Common myeloid progenitor, CD34-positive (primary cell): ENCODE measurements around the gene FOXK1.
A peak's percentile ranks its signal among the peaks of the same experiment; 100 is the strongest.

Experiments
- CTCF ChIA-PET: fragments of 350-600 bp; sonication (Branson Sonifier 250); formaldehyde crosslinking; loops from one replicate; lab custom pipeline; 2021; ENCODE audit warnings: antibody characterized with exemption; lab: Charles Lee
- POLR2A ChIA-PET: fragments of 350-600 bp; sonication (Branson Sonifier 250); formaldehyde crosslinking; loops from one replicate; lab custom pipeline; 2021; ENCODE audit warnings: antibody characterized with exemption; lab: Charles Lee
- DNase-seq, 3 donors: peaks; one replicate each; pipeline versions ENCODE4 v3.0.0 to v3.0.0-alpha.2; 2013
- H3K27ac ChIP-seq, 2 experiments: 1 replicate in 1 of 2; 2 replicates in 1 of 2; pipeline ENCODE4 v1.7.0; 2013; ENCODE audit warnings: inconsistent platforms in 2 of 2, low read length in 2 of 2, mild to moderate bottlenecking in 2 of 2, low read depth in 1 of 2, moderate library complexity in 1 of 2; ENCODE audit not compliant: severe bottlenecking in 2 of 2, insufficient read depth in 1 of 2, poor library complexity in 1 of 2
- H3K27me3 ChIP-seq, 5 experiments: replicated peaks in 2 of 5; 1 replicate in 3 of 5; 2 replicates in 2 of 5; pipeline versions ENCODE4 v1.6.1 to v1.7.0; 2013; ENCODE audit warnings: low read length in 4 of 5, mild to moderate bottlenecking in 2 of 5, moderate library complexity in 2 of 5, inconsistent platforms in 1 of 5; ENCODE audit not compliant: insufficient read depth in 5 of 5, control insufficient read depth in 4 of 5
- H3K36me3 ChIP-seq, 4 experiments: 1 replicate in 2 of 4; 2 replicates in 2 of 4; pipeline versions ENCODE4 v1.6.1 to v1.7.0; 2013; ENCODE audit warnings: low read length in 3 of 4, control low read depth in 1 of 4, mild to moderate bottlenecking in 1 of 4; ENCODE audit not compliant: control insufficient read depth in 4 of 4, insufficient read depth in 4 of 4
- H3K4me1 ChIP-seq, 4 experiments: 1 replicate in 3 of 4; 2 replicates in 1 of 4; pipeline versions ENCODE4 v1.6.1 to v1.7.1; 2013; ENCODE audit warnings: low read length in 3 of 4, mild to moderate bottlenecking in 3 of 4, control low read depth in 1 of 4, inconsistent platforms in 1 of 4, moderate library complexity in 1 of 4; ENCODE audit not compliant: control insufficient read depth in 4 of 4, insufficient read depth in 4 of 4; ENCODE audit errors: control extremely low read depth in 1 of 4
- H3K4me3 ChIP-seq, 7 experiments: 1 replicate in 4 of 7; 2 replicates in 3 of 7; pipeline versions ENCODE4 v1.5.1 to v1.7.0; 2013; ENCODE audit warnings: mild to moderate bottlenecking in 7 of 7, low read length in 6 of 7, moderate library complexity in 6 of 7, inconsistent platforms in 2 of 7, low read depth in 2 of 7, control low read depth in 1 of 7; ENCODE audit not compliant: insufficient read depth in 4 of 7, control insufficient read depth in 1 of 7; ENCODE audit errors: extremely low read depth in 1 of 7
- H3K9me3 ChIP-seq, 5 experiments: 1 replicate in 4 of 5; 2 replicates in 1 of 5; pipeline versions ENCODE4 v1.6.1 to v1.7.1; 2013; ENCODE audit warnings: low read length in 4 of 5, mild to moderate bottlenecking in 2 of 5, inconsistent platforms in 1 of 5, low read depth in 1 of 5, moderate library complexity in 1 of 5; ENCODE audit not compliant: control insufficient read depth in 4 of 5, insufficient read depth in 2 of 5; ENCODE audit errors: control extremely low read depth in 1 of 5
- WGBS: methylation state at CpG from one replicate; pipeline ENCODE4 v1.1.5; 2013; ENCODE audit not compliant: insufficient coverage; 5-methylcytosine and 5-hydroxymethylcytosine counted together

FOXK1 gene

DNA sequence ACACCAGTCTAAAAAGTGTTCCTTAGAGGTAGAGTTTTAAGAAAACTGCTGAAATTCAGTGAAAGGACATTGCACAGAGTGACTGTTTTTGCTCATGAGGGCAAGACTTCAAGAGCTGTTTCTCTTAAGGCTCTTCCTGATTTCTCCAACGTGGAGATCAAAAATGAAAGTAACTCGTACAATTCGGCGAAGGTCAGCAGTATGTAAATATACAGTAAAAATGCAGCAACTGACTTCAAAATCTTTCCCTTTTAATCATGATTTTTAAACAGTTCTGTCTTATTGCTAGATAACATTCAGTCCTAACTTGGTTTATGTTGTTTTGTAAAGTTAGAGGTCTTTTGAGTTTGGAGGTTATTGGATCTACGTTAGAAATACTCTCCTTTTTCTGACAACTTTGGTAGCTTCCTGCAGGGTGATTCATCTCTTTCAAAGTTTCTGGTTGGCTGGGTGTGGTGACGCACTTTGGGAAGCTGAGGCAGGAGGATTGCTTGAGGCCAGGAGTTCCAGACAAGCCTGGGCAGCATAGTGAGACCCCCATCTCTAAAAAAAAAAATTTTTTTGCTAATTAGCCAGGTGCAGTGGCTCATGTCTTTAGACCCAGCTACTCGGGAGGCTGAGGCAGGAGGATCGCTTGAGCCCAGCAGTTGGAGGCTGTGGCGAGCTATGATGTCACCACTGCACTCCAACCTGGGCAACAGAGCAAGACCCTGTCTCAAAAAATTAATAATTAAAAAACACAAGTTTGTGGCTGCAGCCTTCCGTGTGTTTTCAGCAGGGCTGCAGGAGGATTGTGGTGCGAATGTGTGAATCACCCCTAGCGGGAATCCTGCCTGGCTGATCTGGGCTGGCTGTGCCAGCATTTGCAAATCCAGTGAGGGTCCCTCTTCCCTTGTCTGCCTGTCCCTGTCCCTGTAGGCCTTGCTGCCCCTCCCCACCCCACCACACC, 64.2 kb downstream of the FOXK1 start:
- no peaks in the 10 kb centered on the region for H3K27me3 ChIP-seq
- ChIA-PET CTCF (interaction anchor here (0.9 to 2.7 kb wide), 5 partner anchors 10 to 29 kb away, joined by 3 to 13 read pairs (median 4); partner anchors contain the start of gene AP5Z1), POLR2A (interaction anchor here (0.7 kb wide), 1 partner anchor 21 kb away, joined by 4 read pairs; no protein-coding TSS in a partner anchor)
- H3K27ac ChIP-seq, result peak overlapping the region; percentile 85 to 93
- 93% methylated on average over 6 of the region's 12 CpGs for WGBS
- no peaks in the 10 kb centered on the region for H3K9me3 ChIP-seq
- peak overlapping the region in 6 of 7 experiments; percentile 43 to 88 (median 65) for H3K4me3 ChIP-seq
- peak in 2 of 3 donors; percentile 77 to 81 for DNase-seq
- peaks cover 4 to 44% (median 29%) of the 10 kb centered on the region in 4 experiments for H3K36me3 ChIP-seq
- H3K4me1 ChIP-seq, result peaks cover 3 to 58% (median 43%) of the 10 kb centered on the region in 4 experiments

GRCh38 chr7:4747013-4747412, 64.9 kb downstream of the FOXK1 start:
- peaks cover 3 to 58% (median 43%) of the 10 kb centered on the region in 4 experiments for H3K4me1 ChIP-seq
- H3K4me3 ChIP-seq, result peak overlapping the region in 1 of 7 experiments; percentile 11
- no peaks in the 10 kb centered on the region for H3K9me3 ChIP-seq
- H3K27me3 ChIP-seq, result no peaks in the 10 kb centered on the region
- ChIA-PET POLR2A (no interaction called here), CTCF (interaction anchor here (0.6 to 1.9 kb wide), 6 partner anchors 10 to 67 kb away, joined by 3 to 7 read pairs (median 4); no protein-coding TSS in a partner anchor)
- DNase-seq, result no peak
- peak overlapping the region in 1 of 2 experiments; percentile 93 for H3K27ac ChIP-seq
- WGBS, result 97% methylated on average over 19 of the region's 22 CpGs
- H3K36me3 ChIP-seq, result peaks cover 0 to 45% (median 25%) of the 10 kb centered on the region in 4 experiments

GRCh38 chr7:4747746-4748145, 65.7 kb downstream of the FOXK1 start:
- CTCF ChIA-PET, result interaction anchor here (0.6 to 1.5 kb wide), 5 partner anchors 9 to 68 kb away, joined by 3 to 7 read pairs (median 4); no protein-coding TSS in a partner anchor
- no peak overlapping the region for H3K4me3 ChIP-seq

GRCh38 chr7:4748231-4748681, 66.2 kb downstream of the FOXK1 start:
- Histone ChIP-seq H3K36me3 (peaks cover 0 to 38% (median 19%) of the 10 kb centered on the region in 4 experiments), H3K4me1 (peaks cover 3 to 61% (median 43%) of the 10 kb centered on the region in 4 experiments), H3K27ac (peak overlapping the region in 1 of 2 experiments; percentile 37), H3K27me3 (no peaks in the 10 kb centered on the region), H3K4me3 (no peak overlapping the region), H3K9me3 (no peaks in the 10 kb centered on the region)
- POLR2A ChIA-PET, result interaction anchor here (1.4 kb wide), 1 partner anchor 107 kb away, joined by 3 read pairs; no protein-coding TSS in a partner anchor
- 88% methylated on average over 1 of the region's 10 CpGs for WGBS
- DNase-seq, result peak in 1 of 3 donors; percentile 26
- CTCF ChIA-PET, result interaction anchor here (1.3 to 1.5 kb wide), 4 partner anchors 8 to 24 kb away, joined by 3 to 7 read pairs (median 4); no protein-coding TSS in a partner anchor

More at GRCh38 chr7:4747746-4748145, 65.7 kb downstream of the FOXK1 start:
- no peaks in the 10 kb centered on the region for H3K9me3 ChIP-seq
- POLR2A ChIA-PET, result no interaction called here
- peaks cover 0 to 42% (median 21%) of the 10 kb centered on the region in 4 experiments for H3K36me3 ChIP-seq
- H3K27me3 ChIP-seq, result no peaks in the 10 kb centered on the region
- 97% methylated on average over 11 of the region's 11 CpGs for WGBS
- H3K4me1 ChIP-seq, result peaks cover 3 to 58% (median 43%) of the 10 kb centered on the region in 4 experiments
- DNase-seq, result no peak
- no peak overlapping the region for H3K27ac ChIP-seq

DNA sequence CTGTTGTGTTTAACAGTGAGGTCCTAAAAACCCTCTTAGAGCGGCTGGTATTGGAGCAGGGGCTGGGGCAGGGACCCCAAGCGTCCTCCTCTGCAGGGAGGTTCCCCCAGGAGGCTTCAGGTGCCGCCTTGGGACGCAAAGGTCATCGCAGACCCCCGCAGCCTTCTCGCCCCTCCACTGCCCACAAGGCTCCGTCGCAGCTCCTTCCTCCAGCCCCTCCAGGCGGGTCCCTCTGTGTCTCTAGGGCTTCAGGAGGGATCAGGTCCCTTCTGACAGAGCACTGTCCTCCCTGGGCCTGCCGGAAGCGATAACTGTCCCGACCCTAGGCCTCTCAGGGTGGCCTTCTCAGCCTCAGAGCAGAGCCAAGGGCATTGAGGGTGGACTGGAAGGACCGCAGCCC, 67.3 kb downstream of the FOXK1 start:
- WGBS, result 98% methylated on average over 14 of the region's 14 CpGs
- H3K27ac ChIP-seq, result peak overlapping the region in 1 of 2 experiments; percentile 23
- DNase-seq, result no peak
- peaks cover 3 to 59% (median 38%) of the 10 kb centered on the region in 4 experiments for H3K4me1 ChIP-seq
- POLR2A ChIA-PET, result interaction anchor here (1.4 kb wide), 1 partner anchor 108 kb away, joined by 3 read pairs; no protein-coding TSS in a partner anchor
- H3K9me3 ChIP-seq, result no peaks in the 10 kb centered on the region
- no peak overlapping the region for H3K4me3 ChIP-seq
- no peaks in the 10 kb centered on the region for H3K27me3 ChIP-seq
- CTCF ChIA-PET, result no interaction called here
- peaks cover under 1 to 40% (median 19%) of the 10 kb centered on the region in 4 experiments for H3K36me3 ChIP-seq

DNA sequence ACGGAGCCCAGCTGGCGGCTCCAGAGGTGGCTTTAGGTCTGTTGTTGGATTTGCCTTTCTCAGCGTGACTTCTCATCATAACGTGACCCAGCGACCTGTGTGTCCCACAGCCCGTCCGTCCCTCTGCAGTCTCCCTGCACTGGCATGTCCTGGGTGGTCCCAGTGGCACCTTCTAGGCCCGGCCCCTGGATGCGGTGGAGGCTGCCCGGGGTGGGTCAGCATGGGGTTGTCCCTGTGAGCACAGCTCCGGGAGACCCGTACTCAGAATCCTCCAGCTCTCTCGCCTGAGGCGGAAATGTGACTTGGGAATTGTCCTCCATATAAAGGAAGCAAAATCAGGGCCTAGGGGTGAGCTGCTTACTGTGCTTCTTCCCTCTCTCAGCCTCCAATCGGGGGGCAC, 67.7 kb downstream of the FOXK1 start:
- Histone ChIP-seq H3K4me1 (peaks cover 3 to 55% (median 33%) of the 10 kb centered on the region in 4 experiments), H3K9me3 (no peaks in the 10 kb centered on the region), H3K4me3 (no peak overlapping the region), H3K27ac (no peak overlapping the region), H3K36me3 (peaks cover 4 to 44% (median 21%) of the 10 kb centered on the region in 4 experiments), H3K27me3 (no peaks in the 10 kb centered on the region)
- CTCF ChIA-PET, result interaction anchor here (0.8 kb wide), 1 partner anchor 23 kb away, joined by 3 read pairs; no protein-coding TSS in a partner anchor
- 99% methylated on average over 15 of the region's 15 CpGs for WGBS
- POLR2A ChIA-PET, result no interaction called here
- no peak for DNase-seq
